HepG2 (cell line): ENCODE measurements around the gene GPR83. TPM values are rescaled to one million over a fixed set of nuclear protein-coding genes. Genes with fewer than 3 reads are reported as not detected.

ENCODE experiments used
- CEBPB ChIP-seq: IDR thresholded peaks from 2 replicates; pipeline ENCODE4 v1.6.1; 2011; ENCODE audit warnings: low read depth, low read length, improper control_type of control experiment, borderline replicate concordance
- CEBPG ChIP-seq: IDR thresholded peaks from 2 replicates; pipeline ENCODE4 v1.6.1; 2016
- CREM ChIP-seq, 2 experiments: sonication (generic) in 1 of 2; formaldehyde crosslinking in 1 of 2; IDR thresholded peaks; 2 replicates each; pipeline versions ENCODE4 v1.4.0 to v1.6.1; 2016 to 2020; ENCODE audit warnings: antibody characterized with exemption in 1 of 2, mild to moderate bottlenecking in 1 of 2, missing genetic modification reagents in 1 of 2
- ETS1 ChIP-seq: sonication (generic); formaldehyde crosslinking; IDR thresholded peaks from 2 replicates; pipeline ENCODE4 v1.4.0; 2020; ENCODE audit warnings: missing genetic modification reagents
- MAFF ChIP-seq: IDR thresholded peaks from 2 replicates; pipeline ENCODE4 v1.6.1; 2011; ENCODE audit warnings: low read depth, low read length, improper control_type of control experiment
- MATR3 ChIP-seq: sonication (generic); formaldehyde crosslinking; IDR thresholded peaks from 2 replicates; pipeline ENCODE4 v1.4.0; 2020; ENCODE audit warnings: missing genetic modification reagents
- MAX ChIP-seq: IDR thresholded peaks from 2 replicates; pipeline ENCODE4 v1.6.1; 2012; ENCODE audit warnings: inconsistent platforms
- MZF1 ChIP-seq: sonication (generic); formaldehyde crosslinking; IDR thresholded peaks from 2 replicates; pipeline ENCODE4 v1.8.1; 2023; ENCODE audit warnings: mild to moderate bottlenecking, missing genetic modification reagents, borderline replicate concordance
- NFAT5 ChIP-seq: sonication (generic); formaldehyde crosslinking; IDR thresholded peaks from 2 replicates; pipeline ENCODE4 v1.4.0; 2020; ENCODE audit warnings: missing genetic modification reagents
- PBX3 ChIP-seq: sonication (generic); formaldehyde crosslinking; IDR thresholded peaks from 2 replicates; pipeline ENCODE4 v1.8.1; 2023; ENCODE audit warnings: missing genetic modification reagents, inconsistent platforms, borderline replicate concordance
- SAFB2 ChIP-seq: sonication (generic); formaldehyde crosslinking; IDR thresholded peaks from 2 replicates; pipeline ENCODE4 v1.5.1; 2020; ENCODE audit warnings: missing genetic modification reagents, low read depth, mild to moderate bottlenecking, borderline replicate concordance
- SMARCE1 ChIP-seq: fragments of 450-650 bp; IDR thresholded peaks from 2 replicates; pipeline ENCODE4 v1.6.1; 2017; ENCODE audit warnings: borderline replicate concordance
- SOX13 ChIP-seq, 3 experiments: fragments of 450-650 bp in 1 of 3; sonication (generic) in 1 of 3; formaldehyde crosslinking in 1 of 3; IDR thresholded peaks in 2 of 3; conservative IDR thresholded peaks in 1 of 3; 2 replicates each; pipeline versions ENCODE4 v1.5.0 to v1.6.1; 2016 to 2020; ENCODE audit warnings: antibody characterized with exemption in 1 of 3, mild to moderate bottlenecking in 1 of 3, missing compliant biosample characterization in 1 of 3, missing genetic modification reagents in 1 of 3, moderate library complexity in 1 of 3
- ZBTB38 ChIP-seq: sonication (generic); formaldehyde crosslinking; IDR thresholded peaks from 2 replicates; pipeline ENCODE4 v1.5.1; 2020; ENCODE audit warnings: mild to moderate bottlenecking, missing genetic modification reagents
- ZNF713 ChIP-seq: sonication (generic); formaldehyde crosslinking; IDR thresholded peaks from 2 replicates; pipeline ENCODE4 v1.4.0; 2020; ENCODE audit warnings: mild to moderate bottlenecking, missing genetic modification reagents
- ZXDC ChIP-seq: sonication (generic); formaldehyde crosslinking; IDR thresholded peaks from 2 replicates; pipeline ENCODE4 v1.5.0; 2020; ENCODE audit warnings: mild to moderate bottlenecking, missing genetic modification reagents
- polyA plus RNA-seq, 8 experiments: library from polyadenylated mRNA; depleted of rRNA in 3 of 8; stranded (reverse) in 7 of 8; unstranded in 1 of 8; fragments of >200 nt; fragmentation: Illumina TruSeq in 4 of 8; extraction: Trizol in 4 of 8; gene quantifications; 2 replicates each; pipeline versions ENCODE4 v1.2.1 to v1.2.3, GENCODE V29; 2011 to 2016; ENCODE audit warnings: low read depth in 4 of 8, missing spikeins in 1 of 8, mixed read lengths in 1 of 8; ENCODE audit not compliant: insufficient read depth in 1 of 8
- total RNA-seq, 5 experiments: library from RNA; depleted of rRNA; stranded (reverse); fragments of >200 nt; fragmentation: Illumina TruSeq; extraction: Trizol; gene quantifications; 2 replicates each; pipeline ENCODE4 v1.2.3, GENCODE V29; 2016; ENCODE audit warnings: low read depth in 1 of 5

The GPR83 gene
- total and polyA plus RNA-seq, 2 of the 13 experiments (the other 11 are each of a cell fraction or from before 2014, with no cell fraction given) = 0.04 to 0.11 TPM

GRCh38 chr11:94405062-94405833 is 4.0 kb upstream of the GPR83 start (continued):
- TF ChIP-seq SOX13 (IDR thresholded peaks at IDR 0.05) = no peak
- TF ChIP-seq SOX13 (CRISPR knock-in tag; conservative IDR thresholded peaks at IDR 0.05 in 1 of 2, IDR thresholded peaks at IDR 0.05 in 1 of 2) = peak in 1 of 2 experiments; percentile 24; a peak in 1 of 4 replicates
- no peak for TF ChIP-seq CREM (IDR thresholded peaks at IDR 0.05)
- TF ChIP-seq CREM (CRISPR knock-in tag; IDR thresholded peaks at IDR 0.05) = no peak
- TF ChIP-seq MZF1 (CRISPR knock-in tag) = no peak
- no peak for TF ChIP-seq ZBTB38 (CRISPR knock-in tag)
- TF ChIP-seq MAFF = no peak
- TF ChIP-seq ZXDC = no peak
- TF ChIP-seq MATR3 (CRISPR knock-in tag) = no peak
- no peak for TF ChIP-seq NFAT5
- TF ChIP-seq SAFB2 (CRISPR knock-in tag) = no peak
- TF ChIP-seq ETS1 = no peak
- TF ChIP-seq MAX = no peak
- no peak for TF ChIP-seq SMARCE1
- no peak for TF ChIP-seq ZNF713 (CRISPR knock-in tag)
- peak; percentile 78; the same call in 1 of the 2 replicates for TF ChIP-seq CEBPB
- TF ChIP-seq PBX3 (CRISPR knock-in tag) = no peak
- peak; percentile 88 for TF ChIP-seq CEBPG
